PC-9 (cell line): ENCODE results near the gene GABRB2. TPM values are rescaled to one million over a fixed set of nuclear protein-coding genes. Genes with fewer than 3 reads are reported as not detected.

Experiments
- BruUV-seq: library from RNA; stranded (reverse); fragments of 400-500 nt; replicated peaks from 2 replicates; lab custom pipeline; 2021; lab: Mats Ljungman, UMichigan
- CTCF ChIA-PET: fragments of 300-600 bp; sonication (Branson Sonifier 250); formaldehyde crosslinking; loops from one replicate; lab custom pipeline; 2022; ENCODE audit warnings: antibody characterized with exemption; lab: Charles Lee
- POLR2A ChIA-PET: fragments of 300-600 bp; sonication (Branson Sonifier 250); formaldehyde crosslinking; loops from one replicate; lab custom pipeline; 2022; ENCODE audit warnings: antibody characterized with exemption; ENCODE audit not compliant: unreplicated experiment; lab: Charles Lee
- DNase-seq, 2 experiments: peaks; one replicate each; pipeline versions ENCODE4 v3.0.0 to v3.0.0-alpha.2; 2015 to 2022; ENCODE audit warnings: mixed read lengths in 1 of 2
- H2AFZ ChIP-seq: fragments of 200-600 bp; sonication (generic); 2 replicates; pipeline ENCODE4 v1.8.1; 2017; ENCODE audit warnings: antibody characterized with exemption
- H3F3A ChIP-seq: fragments of 200-600 bp; sonication (generic); 2 replicates; pipeline ENCODE4 v1.8.1; 2017; ENCODE audit warnings: antibody characterized with exemption, mild to moderate bottlenecking, low read depth; ENCODE audit not compliant: insufficient read depth
- H3K27ac ChIP-seq: fragments of 200-600 bp; sonication (generic); 2 replicates; pipeline ENCODE4 v1.6.1; 2016; ENCODE audit warnings: mixed run types
- H3K27me3 ChIP-seq: fragments of 200-600 bp; sonication (generic); 2 replicates; pipeline ENCODE4 v1.6.1; 2016; ENCODE audit warnings: low read depth, mixed run types; ENCODE audit not compliant: insufficient read depth
- H3K36me3 ChIP-seq: fragments of 200-600 bp; sonication (generic); 2 replicates; pipeline ENCODE4 v1.6.1; 2016; ENCODE audit warnings: low read depth, mixed run types
- H3K4me1 ChIP-seq: fragments of 200-600 bp; sonication (generic); replicated peaks from 2 replicates; pipeline ENCODE4 v1.6.1; 2016; ENCODE audit warnings: mixed run types; ENCODE audit not compliant: insufficient read depth
- H3K4me2 ChIP-seq: fragments of 200-600 bp; sonication (generic); 2 replicates; pipeline ENCODE4 v1.6.1; 2017; ENCODE audit warnings: mixed run types
- H3K4me3 ChIP-seq: fragments of 200-600 bp; sonication (generic); 2 replicates; pipeline ENCODE4 v1.6.1; 2016; ENCODE audit warnings: mixed run types
- H3K79me2 ChIP-seq: fragments of 200-600 bp; sonication (generic); 2 replicates; pipeline ENCODE4 v1.6.1; 2017; ENCODE audit warnings: low read depth, mixed run types
- H3K9me2 ChIP-seq: fragments of 200-600 bp; sonication (generic); 2 replicates; pipeline ENCODE4 v1.8.1; 2017; ENCODE audit warnings: mild to moderate bottlenecking; ENCODE audit not compliant: insufficient read depth
- H3K9me3 ChIP-seq: fragments of 200-600 bp; sonication (generic); 2 replicates; pipeline ENCODE4 v1.8.1; 2016; ENCODE audit warnings: low read depth; ENCODE audit not compliant: insufficient read depth
- H4K20me1 ChIP-seq: fragments of 200-600 bp; sonication (generic); 2 replicates; pipeline ENCODE4 v1.8.1; 2017; ENCODE audit not compliant: insufficient read depth
- CTCF ChIP-seq: fragments of 200-600 bp; sonication (generic); conservative IDR thresholded peaks from 2 replicates; pipeline ENCODE4 v1.6.1; 2017; ENCODE audit warnings: mixed run types, antibody characterized with exemption, mild to moderate bottlenecking, moderate library complexity
- EZH2 ChIP-seq: fragments of 200-600 bp; sonication (generic); IDR thresholded peaks from 2 replicates; pipeline ENCODE4 v1.8.0; 2017; ENCODE audit warnings: antibody characterized with exemption, low read depth
- intact Hi-C: fragments of 100-400 bp; cut with micrococcal nuclease; formaldehyde crosslinking; loops from one replicate; pipeline ENCODE4 v1.10.0; 2022; ENCODE audit not compliant: unreplicated experiment
- total RNA-seq: library from RNA; stranded (reverse); gene quantifications from 2 replicates; pipeline ENCODE4 v1.2.3, GENCODE V29; 2021

The GABRB2 gene
- total RNA-seq, 1 experiment from 2014 or later = not detected

GRCh38 chr5:161471211-161471950 is 75.1 kb downstream of the GABRB2 start:
- intact Hi-C loops = no loop called here
- H3K79me2 ChIP-seq = no peaks in the 10 kb centered on the region
- TF ChIP-seq CTCF (no peak), EZH2 (no peak)
- H3K36me3 ChIP-seq = no peaks in the 10 kb centered on the region
- no peaks in the 10 kb centered on the region for H3K4me1 ChIP-seq
- H3K4me3 ChIP-seq = no peak overlapping the region
- no peak overlapping the region for H3K4me2 ChIP-seq
- no peak overlapping the region for H2AFZ ChIP-seq
- H3K27ac ChIP-seq = no peak overlapping the region
- ChIA-PET CTCF (no interaction called here), POLR2A (no interaction called here)
- no TSS peak for BruUV-seq
- no peaks in the 10 kb centered on the region for H4K20me1 ChIP-seq
- no peak for DNase-seq
- H3K9me3 ChIP-seq = no peaks in the 10 kb centered on the region
- H3K27me3 ChIP-seq = no peaks in the 10 kb centered on the region; the same call in 1 of the 2 replicates
- H3F3A ChIP-seq = no peaks in the 10 kb centered on the region
- no peaks in the 10 kb centered on the region for H3K9me2 ChIP-seq

DNA sequence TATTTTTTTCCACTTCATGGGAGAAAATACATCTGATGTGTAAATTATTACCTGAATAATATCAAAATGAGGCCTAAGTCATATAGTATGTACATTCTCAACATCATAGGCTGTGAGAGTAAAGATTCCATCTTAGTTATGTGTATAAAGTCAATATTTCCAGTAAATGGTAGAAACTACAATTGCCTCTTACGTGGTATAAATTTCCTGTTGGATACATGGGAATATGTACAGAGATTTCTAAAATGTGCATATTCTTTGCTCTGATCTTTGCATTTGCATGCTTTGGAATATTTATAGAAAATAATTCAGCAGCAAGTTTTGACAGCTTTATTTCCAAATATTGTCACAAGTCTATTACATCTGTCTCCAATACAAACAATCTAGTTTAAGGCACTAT is 78.8 kb downstream of the GABRB2 start:
- H2AFZ ChIP-seq = no peak overlapping the region
- TF ChIP-seq EZH2 = no peak
- no peak for TF ChIP-seq CTCF
- DNase-seq = no peak
- H3K27me3 ChIP-seq = no peaks in the 10 kb centered on the region; the same call in 1 of the 2 replicates
- H3K4me1 ChIP-seq = no peaks in the 10 kb centered on the region
- H3K36me3 ChIP-seq = no peaks in the 10 kb centered on the region
- H3K27ac ChIP-seq = no peak overlapping the region
- H3K9me2 ChIP-seq = no peaks in the 10 kb centered on the region
- H3K4me2 ChIP-seq = no peak overlapping the region
- H4K20me1 ChIP-seq = no peaks in the 10 kb centered on the region
- H3K4me3 ChIP-seq = no peak overlapping the region
- no peaks in the 10 kb centered on the region for H3K9me3 ChIP-seq
- intact Hi-C loops = no loop called here
- ChIA-PET POLR2A (no interaction called here), CTCF (no interaction called here)
- H3F3A ChIP-seq = no peaks in the 10 kb centered on the region
- BruUV-seq = no TSS peak
- H3K79me2 ChIP-seq = no peaks in the 10 kb centered on the region

DNA sequence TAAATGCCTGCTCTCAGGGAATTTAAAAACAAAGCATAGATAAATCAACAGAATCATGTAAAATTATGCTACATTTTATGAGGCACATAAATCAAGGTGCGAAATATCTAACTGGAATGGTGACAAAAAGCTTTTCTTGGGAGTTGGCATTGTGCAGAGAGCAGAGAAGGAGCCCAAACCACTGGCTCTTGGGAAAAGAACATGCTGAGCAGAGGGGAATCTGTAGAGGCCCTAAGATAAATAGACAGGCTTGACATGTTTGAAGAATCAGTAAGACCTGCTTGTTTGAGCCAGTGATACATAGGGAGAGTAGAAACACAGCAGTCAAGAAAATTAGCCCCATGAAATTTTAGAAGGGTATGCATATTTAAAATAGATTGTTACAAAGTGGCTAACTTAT is 85.8 kb downstream of the GABRB2 start:
- ChIA-PET POLR2A (no interaction called here), CTCF (no interaction called here)
- TF ChIP-seq CTCF (no peak), EZH2 (no peak)
- H3K4me3 ChIP-seq = no peak overlapping the region
- no peaks in the 10 kb centered on the region; the same call in 1 of the 2 replicates for H4K20me1 ChIP-seq
- DNase-seq = no peak
- no peak overlapping the region for H2AFZ ChIP-seq
- H3K9me2 ChIP-seq = no peaks in the 10 kb centered on the region
- no peaks in the 10 kb centered on the region for H3K27me3 ChIP-seq
- BruUV-seq = no TSS peak
- intact Hi-C loops = no loop called here
- H3F3A ChIP-seq = no peaks in the 10 kb centered on the region
- no peaks in the 10 kb centered on the region for H3K36me3 ChIP-seq
- no peaks in the 10 kb centered on the region for H3K4me1 ChIP-seq
- H3K9me3 ChIP-seq = no peaks in the 10 kb centered on the region
- no peak overlapping the region for H3K27ac ChIP-seq
- H3K79me2 ChIP-seq = no peaks in the 10 kb centered on the region
- no peak overlapping the region for H3K4me2 ChIP-seq
